HEK293 (cell line): ENCODE data around the gene STK32C.

ENCODE experiments used
- CTCF ChIP-seq: fragments of 450-650 bp; formaldehyde crosslinking; IDR thresholded peaks from 2 replicates; pipeline ENCODE4 v1.5.1; 2016; ENCODE audit warnings: missing biosample characterization, missing genetic modification characterization
- SP2 ChIP-seq: fragments of 450-650 bp; formaldehyde crosslinking; IDR thresholded peaks from 2 replicates; pipeline ENCODE4 v1.5.1; 2016; ENCODE audit warnings: missing biosample characterization, missing genetic modification characterization
- ZBTB26 ChIP-seq: fragments of 450-650 bp; formaldehyde crosslinking; optimal IDR thresholded peaks from 2 replicates; pipeline ENCODE3; 2016; ENCODE audit warnings: missing biosample characterization, mild to moderate bottlenecking, missing genetic modification characterization
- ZBTB8A ChIP-seq: fragments of 450-650 bp; formaldehyde crosslinking; IDR thresholded peaks from 2 replicates; pipeline ENCODE4 v1.5.1; 2016; ENCODE audit warnings: missing biosample characterization, missing genetic modification characterization
- ZNF19 ChIP-seq: fragments of 450-650 bp; formaldehyde crosslinking; IDR thresholded peaks from 2 replicates; pipeline ENCODE4; 2016; ENCODE audit warnings: missing biosample characterization, missing genetic modification characterization, low read depth
- ZNF654 ChIP-seq: fragments of 450-650 bp; formaldehyde crosslinking; IDR thresholded peaks from 2 replicates; pipeline ENCODE4 v1.5.1; 2016; ENCODE audit warnings: low read depth, missing biosample characterization, missing genetic modification characterization

GRCh38 chr10:132299371-132300336 lies 8.1 kb downstream of the STK32C start:
- TF ChIP-seq CTCF (tag by site-specific recombination) (no peak), ZNF654 (no peak), ZBTB26 (no peak), ZNF19 (tag by site-specific recombination) (no peak), SP2 (no peak), ZBTB8A (tag by site-specific recombination) (no peak)
